GM23248 (cell line): ENCODE results near the gene PPP2R2D.

Source experiments
- EZH2 ChIP-seq: fragments of 200-600 bp; sonication (generic); IDR thresholded peaks from 2 replicates; pipeline ENCODE4 v1.6.1; 2018; ENCODE audit warnings: antibody characterized with exemption, mild to moderate bottlenecking; ENCODE audit not compliant: insufficient read depth, poor library complexity, severe bottlenecking
- EZH2phosphoT487 ChIP-seq: fragments of 200-600 bp; sonication (generic); IDR thresholded peaks from 2 replicates; pipeline ENCODE4 v1.6.1; 2018; ENCODE audit warnings: antibody characterized with exemption, moderate library complexity, mild to moderate bottlenecking, low read depth; ENCODE audit not compliant: insufficient read depth

GRCh38 chr10:131944412-131944811, 43.6 kb downstream of the PPP2R2D start:
- TF ChIP-seq EZH2phosphoT487 (no peak), EZH2 (no peak)
